Measurements from ENCODE around the gene GLRA3. TPM values are rescaled to one million over a fixed set of nuclear protein-coding genes. Genes with fewer than 3 reads are reported as not detected.

The GLRA3 gene
- total RNA-seq, 2 experiments from 2014 or later: not detected

GRCh38 chr4:174591243-174592021, 237.6 kb downstream of the GLRA3 start:
- Mint-ChIP-seq H3K4me1 (peaks cover 18% of the 10 kb centered on the region), H3K27ac (peak overlapping the region; percentile 83), H3K36me3 (ENCODE audit: low read depth) (peaks cover 5% of the 10 kb centered on the region), H3K27me3 (peaks cover 2% of the 10 kb centered on the region), H3K4me3 (peak overlapping the region; percentile 7), H3K9me3 (peaks cover 9% of the 10 kb centered on the region)
- POLR2A ChIA-PET: no interaction called here
- CTCF ChIA-PET: no interaction called here
- peak; percentile 31 for DNase-seq

DNA sequence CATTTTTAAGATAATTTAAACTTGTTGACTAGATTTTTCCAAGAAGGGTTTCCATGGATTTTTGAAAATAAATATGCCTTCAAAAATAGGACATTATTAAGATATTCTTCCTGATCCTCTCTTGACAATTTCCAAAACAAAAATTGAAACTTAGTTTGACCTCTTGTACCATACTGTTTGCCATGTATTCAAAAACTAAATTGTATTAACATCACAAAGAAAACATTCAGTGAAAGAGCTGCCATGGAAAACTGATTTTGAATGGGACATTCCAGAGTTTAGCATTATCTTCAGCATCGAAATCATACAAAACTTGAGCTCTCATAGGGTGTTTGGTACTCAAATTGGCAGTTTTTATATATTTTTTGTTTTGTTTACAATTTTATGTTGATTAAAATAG, 238.7 kb downstream of the GLRA3 start:
- Mint-ChIP-seq H3K4me1 (peaks cover 18% of the 10 kb centered on the region), H3K4me3 (no peak overlapping the region), H3K9me3 (peaks cover 9% of the 10 kb centered on the region), H3K36me3 (ENCODE audit: low read depth) (peaks cover 5% of the 10 kb centered on the region), H3K27ac (no peak overlapping the region), H3K27me3 (peaks cover 2% of the 10 kb centered on the region)
- no peak for DNase-seq
- ChIA-PET CTCF (interaction anchor here (0.6 kb wide), 2 partner anchors 167 to 414 kb away, joined by 3 read pairs; no protein-coding TSS in a partner anchor), POLR2A (no interaction called here)

Other genes starting within 250 kb of the GLRA3 start
- gene ADAM29, start 89.1 kb upstream of the GLRA3 start, total RNA-seq: not detected

Data from activated CD4-positive, alpha-beta T cell treated with anti-CD3 and anti-CD28 coated beads, Interleukin-2, amount 10 ng/mL, durations not matched to agents 7 days and 5 days (primary cell).